Upper lobe of left lung (tissue), 6 donors: ENCODE data around the gene TRMT1. TPM values are rescaled to one million over a fixed set of nuclear protein-coding genes. Genes with fewer than 3 reads are reported as not detected.

ENCODE experiments used
- ATAC-seq, 2 donors: fragments of 200-7000 bp; cut with Tn5 transposase; one replicate each; pipeline ENCODE4 v1.9.1; 2022; ENCODE audit warnings: mild to moderate bottlenecking in 2 of 2, moderate library complexity in 2 of 2; ENCODE audit not compliant: low FRiP score in 2 of 2
- DNase-seq, 2 donors: peaks; one replicate each; pipeline ENCODE4 v3.0.0-alpha.2; 2019 to 2020
- H3K27ac ChIP-seq, 4 donors: fragments of 200-600 bp; sonication (generic); one replicate each; pipeline ENCODE4 v1.5.1; 2016 to 2019
- H3K27me3 ChIP-seq, 4 donors: fragments of 200-600 bp; sonication (generic); one replicate each; pipeline ENCODE4 v1.5.1; 2017 to 2019
- H3K36me3 ChIP-seq, 4 donors: fragments of 200-600 bp; sonication (generic); one replicate each; pipeline ENCODE4 v1.5.1; 2016 to 2019
- H3K4me1 ChIP-seq, 4 donors: fragments of 200-600 bp; sonication (generic); one replicate each; pipeline ENCODE4 v1.5.1; 2018 to 2019
- H3K4me3 ChIP-seq, 4 donors: fragments of 200-600 bp; sonication (generic); one replicate each; pipeline ENCODE4 v1.5.1; 2017 to 2019; ENCODE audit warnings: mild to moderate bottlenecking in 2 of 4, moderate library complexity in 1 of 4
- H3K9me3 ChIP-seq, 4 donors: fragments of 200-600 bp; sonication (generic); one replicate each; pipeline ENCODE4 v1.5.1; 2018 to 2019
- EP300 ChIP-seq, 4 donors: sonication (generic); formaldehyde crosslinking; IDR thresholded peaks; one replicate each; pipeline ENCODE4 v1.5.1; 2017; ENCODE audit warnings: antibody characterized with exemption in 4 of 4, control low read depth in 2 of 4
- POLR2A ChIP-seq, 4 donors: fragments of 450-650 bp; IDR thresholded peaks; one replicate each; pipeline ENCODE4 v1.5.1; 2016 to 2017; ENCODE audit warnings: antibody characterized with exemption in 4 of 4, mild to moderate bottlenecking in 2 of 4
- POLR2AphosphoS5 ChIP-seq, 2 donors: sonication (generic); formaldehyde crosslinking; IDR thresholded peaks; one replicate each; pipeline ENCODE4 v1.5.1; 2017; ENCODE audit warnings: antibody characterized with exemption in 2 of 2
- WGBS, 2 donors: methylation state at CpG; one replicate each; pipeline ENCODE4 v1.1.5; 2017 to 2018; 5-methylcytosine and 5-hydroxymethylcytosine counted together
- total RNA-seq, 6 donors: library from RNA; depleted of rRNA in 4 of 6; stranded (reverse); fragments of >200 nt in 4 of 6; gene quantifications; one replicate each; pipeline versions ENCODE4 v1.1.0 to v1.2.1, GENCODE V29; 2016 to 2021
- TF ChIP-seq, protein P1 (sequence below), 6 experiments: fragments of 450-650 bp in 4 of 6; fragments of 200-600 bp in 2 of 6; sonication (generic) in 2 of 6; IDR thresholded peaks; one replicate each; pipeline ENCODE4 v1.5.1; 2016 to 2019; ENCODE audit warnings: antibody characterized with exemption in 6 of 6
- donor health status: DM: no; HTN: no; CAD: no; lungs with moderate emphysema.
- donor health status: DM: no; HTN: yes; CAD: no; lungs with severe emphysema.

Gene TRMT1
- total RNA-seq, 6 donors from 2014 or later: 27.2 to 92.2 (median 33.1) TPM

- WGBS, 2 donors: 48 to 63% methylated on average over 37 to 38 of the region's 44 CpGs
- Histone ChIP-seq H3K4me1 (peaks cover 73 to 97% (median 85%) of the 10 kb centered on the region in 4 donors), H3K27ac (peak overlapping the region; percentile 92 to 98 (median 95)), H3K27me3 (no peaks in the 10 kb centered on the region), H3K36me3 (peaks cover 0 to 15% (median 7%) of the 10 kb centered on the region in 4 donors), H3K9me3 (no peaks in the 10 kb centered on the region), H3K4me3 (peak overlapping the region in 3 of 4 donors; percentile 26 to 59 (median 37))
- no peak for TF ChIP-seq EP300 (IDR thresholded peaks at IDR 0.05)
- no peak for TF ChIP-seq POLR2AphosphoS5 (IDR thresholded peaks at IDR 0.05)
- TF ChIP-seq, protein P1, sequence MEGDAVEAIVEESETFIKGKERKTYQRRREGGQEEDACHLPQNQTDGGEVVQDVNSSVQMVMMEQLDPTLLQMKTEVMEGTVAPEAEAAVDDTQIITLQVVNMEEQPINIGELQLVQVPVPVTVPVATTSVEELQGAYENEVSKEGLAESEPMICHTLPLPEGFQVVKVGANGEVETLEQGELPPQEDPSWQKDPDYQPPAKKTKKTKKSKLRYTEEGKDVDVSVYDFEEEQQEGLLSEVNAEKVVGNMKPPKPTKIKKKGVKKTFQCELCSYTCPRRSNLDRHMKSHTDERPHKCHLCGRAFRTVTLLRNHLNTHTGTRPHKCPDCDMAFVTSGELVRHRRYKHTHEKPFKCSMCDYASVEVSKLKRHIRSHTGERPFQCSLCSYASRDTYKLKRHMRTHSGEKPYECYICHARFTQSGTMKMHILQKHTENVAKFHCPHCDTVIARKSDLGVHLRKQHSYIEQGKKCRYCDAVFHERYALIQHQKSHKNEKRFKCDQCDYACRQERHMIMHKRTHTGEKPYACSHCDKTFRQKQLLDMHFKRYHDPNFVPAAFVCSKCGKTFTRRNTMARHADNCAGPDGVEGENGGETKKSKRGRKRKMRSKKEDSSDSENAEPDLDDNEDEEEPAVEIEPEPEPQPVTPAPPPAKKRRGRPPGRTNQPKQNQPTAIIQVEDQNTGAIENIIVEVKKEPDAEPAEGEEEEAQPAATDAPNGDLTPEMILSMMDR (IDR thresholded peaks at IDR 0.05): peak in 4 of 6 experiments; percentile 23 to 38 (median 30)
- TF ChIP-seq POLR2A (IDR thresholded peaks at IDR 0.05): no peak
- DNase-seq (peak in 1 of 2 donors; percentile 48), ATAC-seq (no peak)
These were observed 20.3 kb downstream of the TRMT1 start for GRCh38 chr19:13095934-13096927.

GRCh38 chr19:13095393-13095784, 21.2 kb downstream of the TRMT1 start:
- DNase-seq: peak; percentile 44 to 88
- Histone ChIP-seq H3K27ac (peak overlapping the region; percentile 92 to 98 (median 95)), H3K36me3 (peaks cover 0 to 16% (median 10%) of the 10 kb centered on the region in 4 donors), H3K9me3 (no peaks in the 10 kb centered on the region), H3K4me1 (peaks cover 71 to 97% (median 83%) of the 10 kb centered on the region in 4 donors), H3K4me3 (peak overlapping the region in 3 of 4 donors; percentile 26 to 59 (median 37)), H3K27me3 (no peaks in the 10 kb centered on the region)
- no peak for ATAC-seq
- TF ChIP-seq, protein P1 (IDR thresholded peaks at IDR 0.05): no peak
- TF ChIP-seq POLR2AphosphoS5 (IDR thresholded peaks at IDR 0.05) (no peak), EP300 (IDR thresholded peaks at IDR 0.05) (no peak)
- 31 to 78% methylated on average over 12 to 14 of the region's 25 CpGs for WGBS, 2 donors

DNA sequence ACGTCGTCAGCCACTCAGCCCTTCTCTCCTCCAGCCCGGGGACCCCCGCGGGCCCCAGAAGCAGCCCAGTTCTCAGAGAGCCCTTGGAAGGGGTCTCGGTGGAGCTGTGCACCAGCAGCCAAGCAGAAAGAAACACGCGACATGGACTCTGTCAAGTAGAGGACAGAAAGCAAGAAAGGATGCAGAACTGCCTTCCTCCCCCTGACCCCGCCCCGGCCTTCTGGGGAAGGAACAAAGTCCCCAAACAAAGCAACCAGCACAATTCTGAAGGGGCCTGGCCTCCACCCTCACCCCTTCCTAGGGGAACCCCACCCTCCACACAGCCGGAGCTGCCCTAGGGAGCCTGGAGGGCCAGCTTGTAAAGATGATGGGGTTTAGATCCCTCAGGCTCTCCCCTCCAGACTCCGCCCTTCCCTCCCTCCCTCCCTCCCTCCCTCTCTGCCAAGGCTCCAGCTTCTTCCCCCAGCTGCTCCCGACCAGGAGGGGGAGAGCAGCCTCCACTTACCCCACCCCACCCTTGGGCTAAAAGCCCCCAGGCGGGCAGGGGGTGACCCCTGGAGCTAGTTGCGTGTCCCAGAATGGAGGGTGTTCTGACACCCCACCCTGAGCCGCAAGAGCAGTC, 21.7 kb downstream of the TRMT1 start:
- H3K27me3 ChIP-seq: no peaks in the 10 kb centered on the region
- H3K4me1 ChIP-seq: peaks cover 66 to 97% (median 79%) of the 10 kb centered on the region in 4 donors
- TF ChIP-seq, protein P1 (IDR thresholded peaks at IDR 0.05): no peak
- TF ChIP-seq POLR2A (IDR thresholded peaks at IDR 0.05) (no peak), POLR2AphosphoS5 (IDR thresholded peaks at IDR 0.05) (no peak), EP300 (IDR thresholded peaks at IDR 0.05) (no peak)
- ATAC-seq (no peak), DNase-seq (no peak)
- peak overlapping the region; percentile 92 to 98 (median 95) for H3K27ac ChIP-seq
- H3K36me3 ChIP-seq: peaks cover 0 to 21% (median 10%) of the 10 kb centered on the region in 4 donors
- no peaks in the 10 kb centered on the region for H3K9me3 ChIP-seq
- WGBS, 2 donors: 41 to 42% methylated on average over 12 to 15 of the region's 16 CpGs
- peak overlapping the region in 3 of 4 donors; percentile 26 to 59 (median 37) for H3K4me3 ChIP-seq

DNA sequence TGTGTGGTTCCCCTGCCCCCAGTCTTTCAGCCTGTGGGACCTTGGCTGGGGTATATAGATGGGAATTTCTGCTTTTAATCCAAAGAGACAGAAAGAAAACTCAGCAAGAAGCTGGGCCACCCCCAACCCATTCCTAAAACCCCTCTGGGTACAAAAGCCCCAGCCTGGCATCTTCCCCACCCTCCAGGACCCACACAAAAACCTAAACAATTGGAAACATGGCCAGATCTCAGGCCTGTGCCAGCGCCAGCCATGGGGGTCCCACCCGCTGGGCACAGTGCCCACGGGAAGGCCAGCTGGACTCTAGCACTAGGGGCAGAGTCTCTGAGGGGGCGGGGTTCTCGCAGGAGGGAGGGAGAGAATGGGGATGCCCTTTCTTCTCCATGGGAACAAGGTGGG, 22.4 kb downstream of the TRMT1 start:
- TF ChIP-seq, protein P1 (IDR thresholded peaks at IDR 0.05): peak in 1 of 6 experiments; percentile 2
- TF ChIP-seq EP300 (IDR thresholded peaks at IDR 0.05): no peak
- no peak for TF ChIP-seq POLR2AphosphoS5 (IDR thresholded peaks at IDR 0.05)
- no peak for TF ChIP-seq POLR2A (IDR thresholded peaks at IDR 0.05)
- Histone ChIP-seq H3K4me3 (no peak overlapping the region), H3K27ac (peak overlapping the region; percentile 7 to 98 (median 58)), H3K9me3 (no peaks in the 10 kb centered on the region), H3K27me3 (no peaks in the 10 kb centered on the region), H3K4me1 (peaks cover 60 to 89% (median 73%) of the 10 kb centered on the region in 4 donors), H3K36me3 (peaks cover 0 to 22% (median 12%) of the 10 kb centered on the region in 4 donors)
- 33 to 44% methylated on average over 3 to 5 of the region's 5 CpGs for WGBS, 2 donors
- no peak for DNase-seq
- ATAC-seq: no peak
